DND-41 (cell line): Measurements from ENCODE around the gene ACP3.
"Not testable (repeated sequence)": the region's sequence is repeated elsewhere in the genome, so short reads cannot be mapped to it uniquely, and the experiment has no call there.

Experiments
- CTCF ChIP-seq: IDR thresholded peaks from 2 replicates; pipeline ENCODE4 v1.5.1; 2012; ENCODE audit warnings: borderline replicate concordance, low read length, moderate library complexity, mild to moderate bottlenecking; ENCODE audit not compliant: poor library complexity, severe bottlenecking; ENCODE audit errors: extremely low read depth
- EZH2 ChIP-seq: IDR thresholded peaks from 3 replicates; pipeline ENCODE4 v1.6.1; 2012; ENCODE audit warnings: borderline replicate concordance, low read depth, mild to moderate bottlenecking, moderate library complexity, low read length, inconsistent platforms; ENCODE audit not compliant: severe bottlenecking

GRCh38 chr3:132376945-132377354 is 59.7 kb downstream of the ACP3 start:
- TF ChIP-seq CTCF, EZH2: not testable (repeated sequence)
